Mammary epithelial cell (primary cell): ENCODE data around the gene BBS9.

ENCODE experiments used
- CTCF ChIP-seq, 2 donors: IDR thresholded peaks in 1 of 2; conservative IDR thresholded peaks in 1 of 2; 2 replicates each; pipeline ENCODE4 v1.5.1; 2011 to 2012; ENCODE audit warnings: inconsistent platforms in 2 of 2, low read length in 2 of 2, mild to moderate bottlenecking in 2 of 2, control low read depth in 1 of 2, low read depth in 1 of 2; ENCODE audit not compliant: insufficient read depth in 1 of 2; ENCODE audit errors: extremely low read depth in 1 of 2
- EZH2 ChIP-seq: IDR thresholded peaks from 2 replicates; pipeline ENCODE4 v1.6.1; 2012; ENCODE audit warnings: low read length, inconsistent platforms, borderline replicate concordance

GRCh38 chr7:33420311-33420940, 291.1 kb downstream of the BBS9 start:
- TF ChIP-seq CTCF (conservative IDR thresholded peaks at IDR 0.05 in 1 of 2, IDR thresholded peaks at IDR 0.05 in 1 of 2; ENCODE audit: extremely low read depth in 1 of 2, insufficient read depth in 1 of 2, low read depth in 1 of 2, low read length in 2 of 2) = no peak
- no peak for TF ChIP-seq EZH2
